HG02884 (cell line): ENCODE measurements around the gene TRIM71.

Experiments
- ATAC-seq: cut with Tn5 transposase; IDR thresholded peaks from one replicate; pipeline ENCODE4 v1.9.1; 2021; ENCODE audit warnings: mild to moderate bottlenecking, moderate library complexity; ENCODE audit not compliant: unreplicated experiment

The TRIM71 gene

DNA sequence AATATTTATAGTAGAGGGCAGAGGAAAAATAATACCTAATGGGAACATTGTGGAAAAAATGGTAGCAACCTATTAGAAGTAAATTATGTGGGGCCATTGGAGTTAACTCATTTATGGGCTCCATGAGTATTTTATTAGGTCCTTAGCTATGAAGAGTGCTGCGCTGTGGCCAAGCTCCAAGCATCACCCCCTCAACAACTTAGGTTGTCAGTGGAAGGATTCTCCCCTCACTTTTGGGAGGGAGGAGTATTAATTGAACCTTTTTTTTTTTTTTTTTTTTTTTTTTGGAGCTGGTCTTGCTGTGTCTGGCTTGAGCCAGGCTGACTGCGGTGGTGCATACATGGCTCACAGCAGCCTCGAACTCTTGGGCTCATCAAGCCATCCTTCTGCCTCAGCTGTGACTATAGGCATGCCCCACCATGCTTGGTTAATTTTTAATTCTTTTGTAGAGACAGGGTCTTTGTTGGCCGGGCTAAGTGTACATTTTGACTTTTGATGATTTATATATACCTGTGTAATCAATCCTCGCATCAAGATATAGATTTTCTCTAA, 45.2 kb downstream of the TRIM71 start:
- no peak for ATAC-seq

- no peak for ATAC-seq
Observed at GRCh38 chr3:32865383-32865782, 47.6 kb downstream of the TRIM71 start.

GRCh38 chr3:32866533-32866932, 48.7 kb downstream of the TRIM71 start:
- ATAC-seq = no peak

DNA sequence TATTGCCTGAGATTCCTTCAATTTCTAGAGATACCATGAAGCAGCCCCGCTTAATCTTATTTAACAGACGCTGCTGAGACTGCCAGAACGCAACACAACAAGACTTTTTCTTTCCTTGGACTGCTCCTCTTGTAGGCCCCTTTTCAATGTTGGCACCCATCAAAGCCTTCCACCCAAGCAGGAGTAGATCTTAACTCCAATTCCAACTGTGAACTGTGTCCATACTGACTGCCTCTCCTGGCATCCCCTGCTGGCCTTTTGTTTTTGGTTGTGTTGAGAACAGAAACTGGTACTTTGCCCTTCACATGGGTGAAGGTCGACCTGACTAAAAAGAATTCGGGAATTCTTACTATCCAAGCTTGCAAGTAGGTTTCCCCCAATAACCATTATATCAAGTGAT, 50.2 kb downstream of the TRIM71 start:
- ATAC-seq = no peak

DNA sequence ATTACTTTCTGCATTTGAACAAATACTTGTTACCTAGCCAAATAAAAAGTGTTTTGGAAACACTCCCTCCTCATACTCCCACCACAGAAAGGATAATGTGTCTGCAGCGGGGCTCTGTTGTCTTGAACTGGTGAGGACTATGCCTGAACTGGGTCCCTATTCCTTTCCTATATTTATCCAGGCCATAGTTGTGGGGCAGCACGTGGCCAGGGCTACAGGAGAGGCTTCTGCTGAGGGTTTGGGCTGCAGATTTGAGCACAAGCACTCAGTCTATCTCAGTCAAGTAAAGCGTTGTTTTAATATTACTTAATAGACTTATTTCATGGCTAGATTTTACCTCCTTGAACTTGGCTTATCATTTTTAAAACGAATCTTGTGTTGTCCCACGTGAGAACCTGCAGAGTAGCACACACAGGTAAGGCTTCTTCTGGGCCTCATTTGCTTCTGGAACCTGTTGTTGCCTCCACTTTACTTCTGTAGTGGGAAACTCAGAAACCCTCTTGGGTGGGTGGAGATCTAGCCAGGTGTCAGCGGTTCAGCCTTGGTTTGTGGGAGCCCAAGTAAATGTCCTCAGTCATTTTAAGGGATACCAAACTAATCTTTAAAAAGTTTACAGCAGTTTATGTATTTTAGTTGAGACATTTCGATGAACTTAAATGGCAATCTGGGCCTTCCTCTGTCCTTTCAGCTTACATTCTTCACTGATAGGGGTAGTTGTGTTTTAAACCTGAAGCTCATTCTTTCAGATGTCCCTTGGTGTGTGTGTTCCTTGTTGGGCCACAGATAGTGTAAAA, 51.1 kb downstream of the TRIM71 start:
- ATAC-seq = no peak

- no peak for ATAC-seq
Observed at GRCh38 chr3:32869513-32870047, 51.8 kb downstream of the TRIM71 start.

DNA sequence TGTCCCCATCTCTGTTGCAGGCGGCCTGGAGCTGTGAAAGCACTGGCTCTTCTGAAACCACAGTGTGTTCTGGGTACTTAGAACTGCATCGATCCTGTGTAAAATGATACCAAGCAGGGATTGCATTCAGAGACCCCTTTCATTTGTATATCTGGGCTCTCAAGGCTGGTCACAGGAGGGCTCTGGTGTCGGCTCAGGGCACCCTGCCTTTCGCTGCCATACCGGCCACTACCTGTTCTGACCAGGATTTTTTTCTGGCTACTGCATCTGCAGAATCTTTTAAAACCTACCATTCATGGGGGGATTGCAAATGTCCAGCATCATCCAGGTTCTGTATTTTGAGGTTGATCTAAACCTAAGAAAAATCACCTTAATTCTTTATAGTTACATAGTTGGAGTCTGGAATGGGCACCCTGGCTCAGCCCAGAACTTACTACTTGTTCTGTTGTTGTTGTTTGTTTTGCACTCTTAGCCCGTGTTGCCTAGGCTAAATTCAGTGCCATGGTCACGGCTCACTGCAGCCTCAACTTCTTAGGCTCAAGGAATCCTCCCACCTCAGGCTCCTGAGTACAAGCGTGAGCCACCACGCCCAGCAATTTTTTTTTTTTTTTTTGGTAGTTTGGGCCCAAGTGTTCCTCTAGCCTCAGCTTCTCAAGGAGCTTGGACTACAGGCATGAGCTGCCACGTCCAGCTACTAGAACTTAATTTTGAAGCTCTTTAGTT, 52.7 kb downstream of the TRIM71 start:
- no peak for ATAC-seq

- ATAC-seq = no peak
Observed at GRCh38 chr3:32871273-32871672, 53.5 kb downstream of the TRIM71 start.

GRCh38 chr3:32872487-32873382, 54.9 kb downstream of the TRIM71 start:
- ATAC-seq = no peak

DNA sequence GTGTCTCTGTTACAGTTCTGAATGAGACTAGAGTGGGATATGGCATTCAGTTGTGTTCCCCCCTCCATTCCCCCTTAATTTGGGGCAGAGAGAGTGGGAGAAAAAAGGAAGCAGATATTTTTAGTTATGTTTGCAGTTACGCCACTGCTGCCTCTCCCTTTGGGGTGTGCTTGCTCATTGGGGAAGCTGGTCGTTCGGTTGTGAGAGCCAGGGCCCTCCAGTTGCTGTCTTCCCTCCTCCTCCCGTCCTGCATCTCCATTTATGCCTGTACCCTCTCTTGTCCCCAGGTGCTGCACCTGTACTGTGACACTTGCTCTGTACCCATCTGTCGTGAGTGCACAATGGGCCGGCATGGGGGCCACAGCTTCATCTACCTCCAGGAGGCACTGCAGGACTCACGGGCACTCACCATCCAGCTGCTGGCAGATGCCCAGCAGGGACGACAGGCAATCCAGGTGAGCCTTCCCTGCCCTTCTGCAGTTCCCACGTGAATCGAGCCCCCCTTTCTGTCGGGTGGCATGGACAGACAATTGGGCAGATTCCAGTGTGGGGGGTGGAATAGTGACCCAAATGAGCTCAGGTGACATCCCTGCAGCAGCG, 55.8 kb downstream of the TRIM71 start:
- no peak for ATAC-seq

DNA sequence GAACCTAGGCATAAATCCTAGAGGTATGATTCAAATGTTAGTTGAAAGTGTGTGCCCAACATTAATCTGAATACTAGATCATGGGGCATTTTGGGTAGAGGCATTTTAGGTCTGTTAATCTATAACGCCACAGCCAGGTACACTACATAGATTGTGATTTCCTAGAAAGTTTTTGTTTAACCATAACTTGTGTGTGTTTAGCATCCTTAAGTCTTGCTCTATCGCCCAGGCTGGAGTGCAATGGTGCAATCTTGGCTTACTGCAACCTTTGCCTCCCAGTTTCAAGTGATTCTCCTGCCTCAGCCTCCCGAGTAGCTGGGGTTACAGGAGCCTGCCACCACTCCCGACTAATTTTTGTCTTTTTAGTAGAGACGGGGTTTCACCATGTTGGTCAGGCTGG, 59.1 kb downstream of the TRIM71 start:
- no peak for ATAC-seq

DNA sequence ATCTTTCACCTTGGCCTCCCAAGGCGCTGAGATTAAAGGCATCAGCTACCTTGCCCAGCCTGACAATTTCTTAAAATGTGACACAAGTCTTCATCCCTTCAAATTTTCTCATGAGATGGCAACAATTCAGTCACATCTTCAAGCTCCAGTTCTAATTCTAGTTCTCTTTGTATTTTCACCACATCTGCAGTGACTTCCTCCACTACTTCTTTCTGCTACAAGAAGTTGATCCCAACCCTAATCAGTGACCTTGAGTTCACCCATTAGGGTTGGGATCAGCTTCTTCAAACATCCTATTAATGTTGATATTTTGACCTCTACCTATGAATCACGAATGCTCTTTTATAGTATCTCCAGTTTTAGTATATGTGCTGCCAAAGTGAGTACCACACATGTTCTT, 59.8 kb downstream of the TRIM71 start:
- no peak for ATAC-seq

DNA sequence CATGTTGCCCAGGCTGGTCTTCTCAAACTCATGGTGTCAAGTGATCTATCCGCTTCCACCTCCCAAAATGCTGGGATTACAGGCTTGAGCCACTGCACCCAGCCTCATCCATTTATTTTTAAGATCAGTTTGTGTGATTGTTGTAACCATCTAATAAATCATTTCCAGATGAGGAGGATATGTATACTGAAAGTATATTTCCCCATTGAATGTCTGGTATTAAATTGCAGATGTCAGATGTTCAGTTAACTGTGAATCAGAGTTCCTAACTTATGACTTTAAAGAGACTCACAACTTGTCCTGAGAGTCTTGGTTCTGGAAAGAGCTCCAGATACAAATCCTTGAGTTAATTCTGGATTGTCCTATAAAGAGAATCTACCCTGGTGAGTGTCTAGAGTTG, 62.4 kb downstream of the TRIM71 start:
- no peak for ATAC-seq

GRCh38 chr3:32881624-32882023, 63.8 kb downstream of the TRIM71 start:
- no peak for ATAC-seq

DNA sequence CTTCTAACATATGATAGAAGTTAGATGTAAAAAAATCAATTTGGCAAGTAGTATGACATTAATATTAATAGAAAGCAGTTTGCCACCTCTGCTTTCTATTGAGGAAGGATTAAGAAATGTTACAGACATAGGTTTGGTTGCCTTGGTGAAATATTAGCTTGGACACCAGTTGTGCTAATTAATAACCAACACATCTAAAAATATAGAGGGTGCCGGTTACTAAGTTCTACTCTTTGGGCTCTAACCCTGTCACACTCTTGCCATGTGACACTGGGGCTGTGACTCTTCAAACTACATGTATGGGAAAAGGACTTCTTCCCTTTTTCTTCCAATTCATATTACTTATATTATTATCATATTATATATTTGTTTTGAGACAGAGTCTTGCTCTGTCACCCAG, 64.4 kb downstream of the TRIM71 start:
- no peak for ATAC-seq

GRCh38 chr3:32882603-32883025, 64.8 kb downstream of the TRIM71 start:
- ATAC-seq = peak; percentile 93

- ATAC-seq = no peak
Observed at GRCh38 chr3:32883817-32884216, 66.0 kb downstream of the TRIM71 start.

DNA sequence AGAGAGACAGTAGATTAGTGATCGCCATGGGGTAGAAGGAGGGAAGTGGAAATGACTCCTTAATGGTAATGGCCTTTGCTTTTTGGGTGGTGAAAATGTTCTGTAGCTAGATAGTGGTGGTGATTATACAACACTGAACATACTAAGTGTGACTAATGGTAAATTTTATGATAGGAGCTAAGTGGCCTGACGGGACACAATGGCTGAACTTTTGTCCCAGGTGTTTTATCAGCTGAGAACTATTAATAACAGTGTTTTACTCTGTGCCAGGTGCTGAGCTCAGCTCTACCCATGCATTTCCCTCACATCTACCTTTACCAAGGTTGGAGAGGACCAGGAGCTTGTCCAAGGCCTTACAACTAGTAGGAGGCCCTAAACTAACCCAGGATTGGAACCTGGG, 66.8 kb downstream of the TRIM71 start:
- ATAC-seq = no peak

GRCh38 chr3:32885283-32885901, 67.6 kb downstream of the TRIM71 start:
- no peak for ATAC-seq

DNA sequence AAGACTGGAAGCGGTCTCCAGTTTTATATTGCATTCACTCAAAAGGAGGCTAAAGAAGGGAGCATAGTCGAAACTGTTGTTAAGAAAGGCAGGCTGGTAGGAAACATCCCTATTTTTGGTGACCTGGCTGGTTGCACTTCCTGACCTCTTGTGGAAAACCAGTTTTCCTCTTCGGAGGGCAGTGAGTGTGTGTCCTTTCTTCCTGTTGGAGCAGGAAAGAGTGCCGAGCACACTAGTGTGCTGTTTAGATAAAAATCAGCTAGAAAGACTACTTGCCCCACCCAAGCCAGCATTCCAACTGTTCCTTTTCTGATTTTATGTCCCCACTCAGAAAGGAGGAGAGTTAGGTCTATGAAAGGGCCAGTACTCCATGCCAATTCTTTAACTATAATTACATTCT, 68.5 kb downstream of the TRIM71 start:
- no peak for ATAC-seq
